Stimulated activated CD8-positive, alpha-beta memory T cell treated with anti-CD3 and anti-CD28 coated beads, Interleukin-2, amount 100 ng/mL, for 48 hours (primary cell): Measurements from ENCODE around the gene POLD2.

ENCODE experiments used
- DNase-seq, 2 donors: peaks; one replicate each; pipeline ENCODE4 v3.0.0-alpha.2; 2020; ENCODE audit warnings: low read depth in 2 of 2

POLD2 gene

DNA sequence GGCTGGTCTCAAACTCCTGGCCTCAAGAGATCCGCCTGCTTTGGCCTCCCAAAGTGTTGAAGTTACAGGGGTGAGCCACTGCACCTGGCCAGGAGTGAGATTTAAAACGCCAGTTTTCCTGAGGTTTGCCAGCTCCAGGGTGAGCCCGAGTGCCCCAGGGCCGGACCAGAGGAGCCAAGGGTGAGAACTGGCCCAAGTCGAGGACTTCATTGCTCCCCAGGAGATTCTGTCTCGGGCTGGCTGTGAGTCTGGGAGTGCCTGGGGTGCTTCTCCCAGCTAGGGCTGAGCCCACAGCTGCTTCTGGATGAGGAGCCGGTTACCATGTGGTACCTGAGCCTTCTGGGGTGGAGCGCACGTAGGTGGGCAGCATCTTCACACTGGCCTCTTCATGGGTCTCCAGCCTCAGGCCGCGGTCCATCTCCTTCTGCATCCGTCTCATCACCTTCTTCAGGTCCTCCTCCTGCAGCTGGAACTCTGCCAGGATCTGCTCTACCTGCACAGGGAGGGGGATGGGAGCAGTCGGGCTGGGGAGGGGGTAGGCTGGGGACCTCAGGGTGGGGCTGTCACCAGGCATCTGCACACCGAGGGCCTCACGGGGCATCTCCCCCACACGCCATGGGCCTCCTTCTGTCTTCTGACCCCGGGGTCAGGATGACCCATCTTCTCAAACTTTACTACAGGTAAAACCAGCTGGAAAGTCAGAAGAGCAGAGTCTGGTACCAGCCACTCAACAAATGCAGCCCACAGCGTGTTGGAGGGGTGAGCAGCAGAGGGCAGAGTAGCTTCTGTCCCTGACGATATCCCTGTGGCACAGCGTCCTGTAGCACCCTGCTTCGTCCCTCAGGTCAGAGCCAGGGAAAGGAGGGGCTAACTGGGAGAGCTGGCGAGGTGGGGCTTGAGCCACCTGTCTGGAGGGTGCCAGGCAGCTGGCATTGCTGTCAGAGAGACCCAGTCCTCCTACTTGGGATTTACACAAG, 29.9 kb upstream of the POLD2 start:
- no peak for DNase-seq

DNA sequence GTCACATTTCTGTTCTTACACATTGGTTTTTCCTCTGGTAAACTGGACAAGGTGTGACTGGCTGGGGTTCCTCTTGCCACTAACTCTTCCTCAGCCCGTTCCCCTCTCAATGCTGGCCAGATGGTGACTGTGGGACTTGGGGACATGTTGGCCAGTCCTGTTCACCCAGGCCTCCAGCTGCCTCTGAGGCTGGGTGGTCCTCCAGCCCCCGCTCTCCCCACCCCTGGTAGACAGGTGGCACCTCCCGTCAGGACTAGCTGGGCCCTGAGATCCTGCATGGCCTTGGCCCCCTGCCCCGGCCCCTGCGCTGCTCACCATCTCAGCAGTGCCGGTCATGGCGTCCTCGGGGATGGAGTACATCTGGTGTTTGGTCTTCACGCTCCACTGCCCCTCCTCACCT, 28.6 kb upstream of the POLD2 start:
- no peak for DNase-seq

DNA sequence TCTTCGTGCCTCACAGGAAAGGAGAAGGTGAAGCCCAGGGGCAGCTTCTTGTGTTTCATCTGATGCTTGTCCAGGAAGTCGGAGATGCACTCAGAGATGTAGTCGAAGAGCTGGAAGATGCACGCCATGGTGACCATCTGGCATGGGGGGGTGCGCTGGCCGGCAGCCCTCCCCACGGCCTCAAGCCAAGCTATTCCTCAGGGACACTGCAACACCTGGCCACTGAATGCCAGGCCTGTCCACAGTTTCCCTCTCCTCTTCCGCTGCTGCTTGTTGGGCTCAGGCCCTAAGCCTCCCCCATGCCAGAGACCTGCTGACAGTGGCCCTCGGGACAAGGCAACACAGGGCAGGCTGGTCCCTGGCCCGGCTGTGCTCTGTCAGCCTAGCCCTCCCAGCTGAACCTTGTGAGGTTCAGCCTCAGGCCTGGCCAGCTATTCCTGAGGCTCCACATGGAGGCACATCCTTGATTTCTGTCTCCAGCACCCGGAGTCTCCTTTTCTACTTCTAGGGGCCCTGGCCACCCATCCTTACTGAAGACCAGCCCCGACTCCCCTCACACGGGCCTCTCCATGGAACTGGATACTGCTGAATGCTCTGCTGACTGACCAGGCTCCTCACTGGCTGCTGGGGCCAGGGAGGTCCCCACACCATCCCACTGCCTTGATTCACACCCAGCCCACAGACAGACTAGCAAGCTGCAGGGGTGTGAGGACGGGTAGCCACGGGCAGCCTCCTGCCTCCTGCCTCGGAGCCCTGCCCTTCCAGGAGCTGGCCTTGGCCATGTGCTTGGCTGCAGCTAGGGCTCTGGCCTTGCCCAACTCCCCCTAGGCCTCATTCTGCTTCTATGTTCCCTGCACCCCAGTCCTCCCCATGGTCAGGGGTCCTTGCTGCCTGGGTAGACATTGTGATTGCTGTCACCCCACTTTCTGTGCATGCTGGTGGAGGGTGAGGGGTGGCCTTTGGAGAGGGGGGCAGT, 27.9 kb upstream of the POLD2 start:
- DNase-seq: no peak

DNA sequence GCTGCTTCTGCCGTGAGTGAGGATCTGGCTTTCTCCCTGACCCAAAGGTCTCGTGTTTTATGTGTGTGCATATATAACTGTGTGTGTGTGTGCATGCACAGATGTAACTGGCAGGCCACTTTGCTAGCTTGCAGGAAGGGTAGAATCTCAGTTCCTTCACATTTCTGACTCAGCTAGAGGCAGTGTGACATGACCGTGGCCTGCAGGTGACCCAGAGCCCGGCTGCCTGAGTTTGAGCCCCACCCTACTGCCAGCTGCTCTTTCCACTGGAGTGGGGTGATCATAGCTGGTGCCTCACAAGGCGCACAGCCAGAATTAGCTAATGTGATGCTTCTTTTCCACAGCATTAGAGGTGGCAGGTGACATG, 27.1 kb upstream of the POLD2 start:
- DNase-seq: no peak

DNA sequence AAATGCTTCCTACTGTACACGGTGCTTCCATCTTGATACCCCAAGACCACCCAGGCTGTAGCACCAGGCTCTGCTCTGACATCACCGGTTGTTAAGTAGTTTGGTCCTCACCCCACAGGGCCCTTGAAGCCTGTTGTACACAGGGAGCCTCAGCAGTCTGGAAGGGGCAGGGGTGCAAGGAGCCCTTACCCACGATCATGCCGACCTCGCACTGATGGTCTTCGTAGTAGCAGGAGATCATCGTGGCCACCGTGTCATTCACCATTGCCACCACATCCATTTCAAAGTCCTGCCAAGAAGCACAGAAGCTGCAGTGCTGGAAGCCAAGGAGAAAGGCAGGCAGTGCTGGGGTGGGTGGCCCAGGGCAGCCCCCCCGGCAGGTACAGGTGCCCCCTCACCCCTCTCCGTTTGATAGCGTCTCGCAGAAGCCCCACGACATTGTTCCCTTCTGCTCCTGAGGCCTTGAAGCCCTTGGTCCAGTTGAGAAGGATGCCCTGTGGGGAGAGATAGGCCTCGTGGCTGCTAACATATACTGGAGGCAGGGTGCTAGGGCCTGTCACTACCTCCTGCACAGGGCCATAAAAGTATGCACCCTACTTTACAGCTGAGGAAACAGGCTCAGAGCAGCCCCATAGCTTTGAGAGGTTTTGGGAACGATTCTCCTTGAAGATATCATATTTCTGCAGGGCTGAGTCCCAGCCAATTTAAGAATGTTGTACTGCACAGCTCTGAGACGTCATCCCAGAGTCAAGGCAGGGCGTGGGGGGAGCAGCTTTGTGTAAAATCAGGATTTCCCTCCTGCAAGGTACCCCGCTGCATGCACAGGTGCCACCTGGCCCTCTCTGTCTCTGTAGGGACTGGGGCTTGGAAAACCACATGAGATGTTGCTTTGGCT, 26.5 kb upstream of the POLD2 start:
- DNase-seq: no peak

DNA sequence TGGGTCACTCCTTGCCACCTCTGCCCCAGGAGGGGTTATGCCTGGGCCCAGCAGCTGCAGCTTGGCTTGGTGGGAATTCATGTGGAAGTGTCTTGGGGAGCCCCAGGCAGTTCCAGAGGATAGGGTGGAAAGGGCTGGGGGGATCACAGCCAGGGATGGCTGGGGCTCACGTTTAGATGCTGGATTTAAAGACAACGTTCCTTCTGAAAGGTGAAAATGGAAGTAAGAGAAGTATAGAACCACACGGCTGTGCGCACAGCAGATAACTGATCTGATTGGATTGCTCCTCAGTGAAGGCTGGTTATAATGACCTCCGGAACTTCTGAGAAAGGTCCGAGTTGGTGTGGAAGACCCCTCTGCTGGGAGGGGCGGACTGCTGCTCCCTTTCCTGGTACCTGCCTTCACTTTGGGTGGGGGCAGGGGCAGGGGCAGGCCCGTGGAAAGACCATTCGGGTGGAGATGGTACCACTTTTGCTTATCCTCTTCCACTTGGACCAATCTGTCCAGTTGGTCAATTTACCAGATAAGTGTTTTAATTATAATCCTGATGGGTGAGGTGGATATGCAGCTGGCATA, 25.7 kb upstream of the POLD2 start:
- DNase-seq: no peak

DNA sequence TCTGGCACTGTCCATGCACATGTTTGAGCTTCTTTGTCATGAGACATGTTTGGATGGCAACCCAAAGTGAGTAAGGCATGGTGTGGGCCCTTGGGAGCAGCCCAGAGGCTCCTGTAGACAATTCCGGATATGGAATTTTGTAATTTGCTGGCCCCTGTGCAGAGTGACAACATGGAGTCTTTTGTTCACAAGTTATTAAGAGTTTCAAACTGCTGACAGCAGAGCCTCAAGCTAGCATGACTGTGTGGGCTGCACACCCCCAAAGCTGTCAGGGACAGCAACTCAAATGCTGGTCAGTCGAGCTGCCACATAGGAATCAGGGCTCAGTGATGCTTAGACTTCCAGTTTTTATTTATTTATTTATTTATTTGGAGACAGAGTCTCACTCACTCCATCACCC, 24.8 kb upstream of the POLD2 start:
- DNase-seq: no peak

DNA sequence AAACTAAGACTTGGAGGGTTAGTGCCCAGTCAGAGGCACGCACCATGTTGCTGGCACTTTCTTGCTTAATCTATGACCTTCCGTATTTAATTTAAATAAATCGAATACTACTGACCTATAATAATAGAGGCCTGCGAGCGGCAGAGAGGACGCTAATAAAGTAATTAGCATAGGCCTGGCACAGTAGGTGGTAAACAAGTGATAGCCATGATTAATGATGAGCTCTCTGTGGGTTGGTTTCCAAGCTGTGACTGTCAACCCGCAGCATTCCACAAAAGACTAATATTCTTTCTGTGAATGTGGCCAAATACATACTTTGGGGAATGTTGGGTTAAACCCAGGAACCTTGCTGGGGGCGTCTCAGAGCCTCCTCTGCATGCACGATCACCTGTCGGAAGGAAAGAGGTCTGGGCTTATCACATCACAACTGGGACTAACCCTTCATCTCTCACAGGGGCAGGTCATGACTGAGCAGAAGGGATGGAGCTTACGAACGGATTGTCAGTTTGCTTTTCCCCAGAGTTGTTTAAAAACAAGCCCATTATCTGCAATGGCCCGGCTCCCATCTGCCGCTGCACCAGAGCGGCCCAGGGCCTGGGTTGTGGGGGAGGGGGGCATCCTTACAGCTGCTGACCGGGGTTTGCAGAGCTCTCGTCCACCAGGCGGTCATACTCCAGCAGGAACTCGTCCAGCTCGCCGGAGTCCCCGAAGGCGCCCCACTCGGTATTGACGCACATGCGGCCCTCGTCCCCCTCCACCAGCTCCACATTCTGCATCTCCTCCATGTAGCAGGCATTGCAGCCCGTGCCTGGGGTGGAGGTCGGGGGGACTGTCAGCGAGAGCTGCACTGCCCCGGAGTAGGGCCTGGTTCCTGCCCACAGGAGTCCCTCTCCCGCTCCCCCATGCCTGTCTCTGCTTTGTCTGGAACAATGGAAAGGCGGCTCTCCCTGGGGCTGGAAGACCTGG, 24.0 kb upstream of the POLD2 start:
- no peak for DNase-seq

DNA sequence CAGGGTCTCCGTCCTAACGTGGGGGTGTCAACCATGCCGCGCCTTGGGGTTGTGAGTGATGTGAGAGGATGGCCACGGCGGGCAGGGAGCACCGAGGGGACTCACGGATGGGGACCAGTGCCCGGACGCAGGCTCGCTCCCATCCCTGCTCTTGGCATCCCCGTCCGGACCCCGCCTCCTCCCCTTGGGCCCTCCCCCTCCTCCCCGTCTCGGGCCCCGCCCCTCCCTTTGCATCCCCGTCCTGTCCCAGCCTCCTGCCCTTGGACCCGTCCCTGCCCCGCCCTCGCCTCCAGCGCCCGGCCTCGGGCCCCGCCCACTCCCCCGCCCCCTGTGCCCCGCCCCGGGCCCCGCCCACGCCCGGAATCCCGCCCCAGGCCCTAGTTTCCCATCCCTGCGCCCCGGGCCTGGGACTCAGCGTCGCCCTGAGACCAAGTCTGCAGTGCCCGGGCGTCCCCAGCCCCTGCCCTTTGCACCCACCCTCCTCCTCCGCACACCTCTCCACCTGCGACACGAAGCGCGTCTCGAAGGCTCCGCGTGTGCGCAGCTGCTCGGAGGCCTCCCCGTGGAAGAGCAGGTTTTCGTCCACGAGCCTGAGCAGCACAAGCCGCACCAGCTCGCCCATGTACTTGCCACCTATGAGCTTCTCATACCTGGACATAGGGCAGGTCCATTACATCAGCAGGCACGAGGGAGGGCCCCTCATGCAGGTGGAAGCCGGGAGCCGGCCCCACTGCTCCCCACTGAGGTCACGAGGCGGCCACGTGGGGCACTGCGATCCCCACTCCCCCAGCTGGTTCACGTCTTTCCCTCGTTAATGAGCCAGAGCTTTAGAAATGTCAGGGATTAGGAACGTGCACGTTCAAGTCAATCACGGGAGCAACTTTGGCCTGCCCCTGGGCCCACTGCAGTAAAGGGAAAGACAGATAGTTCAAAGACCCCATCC, 22.9 kb upstream of the POLD2 start:
- DNase-seq: peak; percentile 55 to 58

DNA sequence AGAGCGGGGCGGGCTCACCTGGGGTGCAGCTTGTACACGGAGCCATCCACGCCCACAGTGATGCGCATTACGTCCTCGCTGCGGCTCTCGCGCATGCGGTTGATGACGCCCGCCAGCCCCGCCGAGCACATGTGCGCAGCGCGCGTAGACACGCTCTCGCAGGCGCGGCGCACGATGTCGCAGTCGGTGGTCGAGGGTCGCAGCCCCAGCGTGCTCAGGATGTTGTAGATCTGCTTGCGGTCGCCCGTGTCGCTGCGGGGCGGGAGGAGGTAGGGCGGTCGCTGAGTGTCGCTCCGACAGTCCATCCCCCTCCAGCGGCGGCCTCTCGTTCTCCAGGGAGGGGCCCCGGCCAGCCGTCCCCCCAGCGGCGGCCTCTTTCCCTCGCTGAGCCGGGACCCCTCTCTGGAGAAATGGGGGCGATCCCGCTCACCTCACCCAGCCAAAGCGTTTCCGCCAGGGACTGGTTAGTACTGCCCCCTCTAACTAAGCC, 22.2 kb upstream of the POLD2 start:
- peak; percentile 27 to 36 for DNase-seq

DNA sequence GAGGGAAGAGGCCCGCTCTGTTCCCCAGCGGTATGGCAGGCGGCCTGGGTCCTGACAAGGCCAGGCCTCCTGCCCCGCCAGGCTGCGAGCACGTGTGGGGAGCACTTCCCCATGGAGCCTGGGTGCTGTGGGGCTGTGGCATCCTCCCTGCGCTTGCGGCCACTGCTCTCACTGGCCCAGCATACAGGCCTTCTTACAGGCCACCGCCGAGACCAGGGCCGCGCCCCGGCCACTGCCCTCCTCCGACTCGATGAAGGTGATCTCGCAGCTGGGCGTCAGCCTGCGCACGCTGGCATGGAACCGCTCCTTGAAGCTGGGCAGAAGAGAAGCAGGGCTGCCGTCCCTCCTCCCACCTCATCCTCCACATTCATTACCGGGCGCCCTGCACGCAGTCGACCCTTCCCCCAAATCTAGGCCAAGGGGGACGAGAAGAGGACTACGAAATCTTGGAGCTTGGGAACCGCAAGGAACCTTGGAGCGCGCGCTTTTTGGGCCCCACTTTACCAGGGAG, 21.7 kb upstream of the POLD2 start:
- DNase-seq: no peak

DNA sequence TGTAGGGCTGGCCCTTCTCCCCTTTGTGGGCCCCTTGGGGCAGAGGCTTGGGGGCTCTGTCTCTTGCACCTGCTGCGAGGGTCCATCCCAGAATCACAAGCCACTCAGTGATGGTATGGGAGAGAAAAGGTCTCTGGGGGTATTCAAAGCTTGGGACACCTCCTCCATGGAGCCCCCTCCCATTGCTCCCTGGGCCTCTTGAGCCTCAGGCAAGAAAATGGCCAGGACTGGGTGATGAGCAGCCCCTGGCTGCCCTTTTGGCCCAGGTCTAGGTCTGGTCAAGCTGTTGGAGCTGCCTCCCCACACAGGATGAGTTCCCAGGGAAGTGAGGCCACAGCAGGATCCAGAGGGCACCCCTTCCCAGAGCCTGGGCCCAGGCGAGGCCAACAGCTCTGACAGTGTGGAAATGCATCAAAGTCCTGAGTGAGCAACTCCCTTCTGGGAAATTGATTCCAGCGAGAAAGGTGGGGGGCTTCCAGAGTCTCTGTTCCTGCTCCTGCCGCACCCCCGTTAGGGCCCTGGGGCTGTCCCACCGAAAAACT, 21.1 kb upstream of the POLD2 start:
- DNase-seq: no peak

DNA sequence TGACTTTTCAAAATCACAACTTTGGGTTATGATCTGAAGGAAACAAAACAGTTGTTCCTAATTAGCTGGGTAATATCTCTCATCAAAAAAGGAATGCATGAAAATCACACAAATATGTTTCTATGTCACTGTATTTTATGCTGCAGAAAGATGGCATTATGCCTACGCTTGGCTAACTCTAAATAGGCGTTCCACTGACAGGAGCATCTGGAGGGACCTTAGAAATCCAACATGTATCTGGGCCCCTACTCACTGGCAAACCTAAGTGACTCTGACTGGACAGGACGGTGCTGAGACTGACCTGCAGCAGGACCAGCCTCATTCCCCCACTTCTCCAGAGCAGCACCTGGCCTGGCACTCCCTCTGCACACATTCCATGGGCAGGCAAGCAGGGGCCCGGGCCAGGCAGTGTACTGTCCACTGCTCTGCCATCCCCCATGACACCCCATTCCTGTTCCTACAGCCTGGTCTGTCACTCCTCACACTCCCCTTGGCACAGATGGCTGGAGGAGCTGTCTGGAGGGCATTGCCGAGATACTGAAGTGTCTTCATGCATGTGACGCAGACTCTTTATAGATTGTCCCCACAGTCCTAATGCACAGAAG, 20.4 kb upstream of the POLD2 start:
- DNase-seq: no peak

DNA sequence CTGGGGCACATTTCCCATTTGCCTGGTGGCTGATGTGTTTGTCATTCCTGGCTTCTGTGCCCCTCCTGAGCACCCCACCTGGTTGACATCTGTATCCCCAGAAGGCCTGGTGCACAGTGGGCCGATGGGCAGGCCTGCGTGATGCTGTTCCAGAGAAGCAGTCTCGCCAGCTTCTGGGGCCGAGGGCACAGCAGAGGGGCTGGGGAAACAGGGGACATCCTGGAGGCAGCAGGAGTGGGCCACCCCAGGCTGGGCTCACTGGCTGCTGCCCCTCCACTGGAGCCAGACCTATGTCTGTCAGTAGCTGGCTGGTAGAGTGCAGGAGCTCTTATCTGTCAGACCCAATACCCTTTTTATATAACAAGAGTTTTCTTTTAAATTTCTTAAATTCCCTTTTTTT, 18.7 kb upstream of the POLD2 start:
- no peak for DNase-seq

DNA sequence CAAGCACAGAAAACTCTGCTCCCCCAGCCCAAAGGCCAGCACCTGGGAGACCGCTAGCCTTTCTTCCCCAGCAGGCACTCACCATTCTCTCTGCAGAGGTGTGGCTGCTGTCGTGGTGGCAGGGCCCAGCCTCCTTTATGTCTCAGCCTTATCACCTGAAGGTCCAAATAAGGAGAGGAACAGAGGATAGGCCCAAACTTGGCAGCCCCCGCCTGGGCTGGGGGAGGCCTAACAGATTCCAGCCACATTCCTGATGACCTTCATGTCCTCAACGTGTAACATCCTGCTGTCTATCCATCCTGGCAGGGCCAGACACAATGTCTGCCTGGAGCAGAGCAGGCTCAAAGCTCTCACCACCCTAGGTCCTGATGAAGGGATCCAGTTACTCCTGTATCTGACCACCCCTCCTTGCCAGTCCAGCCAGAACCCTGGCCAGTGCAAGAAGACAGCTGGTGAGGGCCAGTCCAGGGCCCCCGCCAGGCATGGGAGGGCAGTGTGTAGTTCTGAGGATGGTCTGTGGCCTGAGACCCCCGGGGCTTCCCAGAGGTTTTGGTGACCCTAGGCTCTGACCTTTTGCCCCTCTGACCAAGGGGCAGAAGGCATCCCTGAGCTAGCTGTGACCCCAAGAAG, 18.0 kb upstream of the POLD2 start, which contains the start of gene MYL7:
MYL7 (minus strand) TSS at position 112 of the 630 bp plus-strand sequence; CDS start at position 85, 27 bp downstream.
- DNase-seq: no peak

DNA sequence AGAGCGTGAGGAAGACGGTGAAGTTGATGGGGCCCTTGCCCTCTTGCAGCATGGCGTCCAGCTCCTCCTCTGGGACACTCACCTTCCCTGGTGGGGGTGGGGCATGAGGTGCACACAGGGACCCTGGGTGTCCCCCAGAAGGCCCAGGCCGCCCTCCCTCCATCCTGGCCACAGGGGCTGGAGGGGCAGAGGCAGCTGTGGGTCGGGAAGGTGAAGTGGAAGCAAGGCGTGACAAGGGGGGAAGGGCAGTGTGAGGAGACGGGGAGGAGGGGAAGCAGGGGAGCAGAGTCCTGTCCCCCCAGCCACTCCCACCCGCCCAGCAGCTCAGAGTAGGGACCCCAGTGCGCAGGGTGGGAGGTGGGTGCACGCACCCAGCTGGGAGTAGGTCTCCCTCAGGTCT, 17.0 kb upstream of the POLD2 start:
- no peak for DNase-seq
